GM12878 (cell line): Measurements from ENCODE around the gene FGL2. TPM values are rescaled to one million over a fixed set of nuclear protein-coding genes. Genes with fewer than 3 reads are reported as not detected.

ENCODE experiments used
- ATF7 ChIP-seq: fragments of 450-650 bp; IDR thresholded peaks from 2 replicates; pipeline ENCODE4 v1.6.1; 2016; ENCODE audit warnings: low read depth, mild to moderate bottlenecking
- CTCF ChIP-seq, 3 experiments: IDR thresholded peaks in 2 of 3; conservative IDR thresholded peaks in 1 of 3; 2 replicates each; pipeline ENCODE4 v1.5.1; 2011; ENCODE audit warnings: low read depth in 3 of 3, low read length in 3 of 3, mild to moderate bottlenecking in 3 of 3, control low read depth in 2 of 3, moderate library complexity in 2 of 3, inconsistent platforms in 1 of 3, mixed read lengths in 1 of 3; ENCODE audit not compliant: control insufficient read depth in 2 of 3, insufficient read depth in 1 of 3; ENCODE audit errors: extremely low read depth in 1 of 3
- CUX1 ChIP-seq: IDR thresholded peaks from 2 replicates; pipeline ENCODE4 v1.6.1; 2012; ENCODE audit warnings: improper control_type of control experiment, low read depth, low read length; ENCODE audit not compliant: insufficient replicate concordance
- RB1 ChIP-seq: fragments of 450-650 bp; formaldehyde crosslinking; IDR thresholded peaks from 2 replicates; pipeline ENCODE4 v1.6.1; 2017; ENCODE audit warnings: mild to moderate bottlenecking, borderline replicate concordance
- RELB ChIP-seq: fragments of 450-650 bp; IDR thresholded peaks from 2 replicates; pipeline ENCODE4 v1.6.1; 2017; ENCODE audit warnings: low read depth, mild to moderate bottlenecking, moderate library complexity
- SMARCA5 ChIP-seq: fragments of 450-650 bp; IDR thresholded peaks from 2 replicates; pipeline ENCODE4 v1.6.1; 2017; ENCODE audit warnings: mild to moderate bottlenecking
- SMC3 ChIP-seq: IDR thresholded peaks from 2 replicates; pipeline ENCODE4 v1.6.1; 2011; ENCODE audit warnings: low read length, improper control_type of control experiment, borderline replicate concordance
- USF2 ChIP-seq: IDR thresholded peaks from 2 replicates; pipeline ENCODE4 v1.6.1; 2011; ENCODE audit warnings: low read depth, low read length, improper control_type of control experiment, borderline replicate concordance
- YY1 ChIP-seq: IDR thresholded peaks from 2 replicates; pipeline ENCODE4 v1.6.1; 2011; ENCODE audit warnings: low read depth, mild to moderate bottlenecking, low read length
- ZNF217 ChIP-seq: fragments of 450-650 bp; IDR thresholded peaks from 2 replicates; pipeline ENCODE4 v1.6.1; 2017; ENCODE audit warnings: antibody characterized with exemption, mild to moderate bottlenecking
- ZSCAN29 ChIP-seq: fragments of 450-650 bp; IDR thresholded peaks from 2 replicates; pipeline ENCODE4 v1.6.1; 2017; ENCODE audit warnings: mild to moderate bottlenecking, moderate library complexity
- polyA plus RNA-seq, 11 experiments: library from polyadenylated mRNA; depleted of rRNA in 4 of 11; unstranded in 6 of 11; stranded (reverse) in 5 of 11; fragments of >200 nt; fragmentation: Nextera tagmentation in 4 of 11; fragmentation: Illumina TruSeq in 1 of 11; extraction: Ambion mirVana in 4 of 11; extraction: Trizol in 1 of 11; gene quantifications; 1 replicate in 1 of 11; 2 replicates in 10 of 11; pipeline versions ENCODE4 v1.2.1 to v1.2.3, GENCODE V29; 2011 to 2016; ENCODE audit warnings: inconsistent platforms in 2 of 11, missing spikeins in 2 of 11, low read depth in 1 of 11
- total RNA-seq, 4 experiments: library from RNA; depleted of rRNA in 3 of 4; stranded (reverse); fragments of >200 nt in 3 of 4; fragmentation: Illumina TruSeq in 1 of 4; extraction: Trizol in 1 of 4; gene quantifications; 2 replicates each; pipeline versions ENCODE4 v1.2.1 to v1.2.3, GENCODE V29; 2013 to 2021

FGL2 gene
- total and polyA plus RNA-seq, 10 of the 15 experiments (the other 5 are each of a cell fraction or from before 2014, with no cell fraction given) = 0.04 to 3.2 (median 1.5) TPM

- TF ChIP-seq CUX1 (peak; percentile 87), ATF7 (0 out of 2 replicates have a peak, but pooled peaks have one; percentile 9), RB1 (peak; percentile 51; the same call in 1 of the 2 replicates), SMARCA5 (no peak; the same call in 1 of the 2 replicates), SMC3 (peak; percentile 95), ZSCAN29 (no peak), CTCF (IDR thresholded peaks at IDR 0.05 in 2 of 3, conservative IDR thresholded peaks at IDR 0.05 in 1 of 3; ENCODE audit: control insufficient read depth in 2 of 3, extremely low read depth in 1 of 3, insufficient read depth in 1 of 3, low read depth in 3 of 3, low read length in 3 of 3) (peak; percentile 77 to 86 (median 81)), ZNF217 (no peak), USF2 (no peak), RELB (0 out of 2 replicates have a peak, but pooled peaks have one; percentile 42), YY1 (peak; percentile 92)
Measured at GRCh38 chr7:77247206-77247850, 47.7 kb upstream of the FGL2 start (continued).
